Transverse colon (tissue), 4 donors: Measurements from ENCODE around the gene C19orf85.

Experiments
- CTCF ChIP-seq, 5 experiments: fragments of 200-600 bp in 3 of 5; fragments of 450-650 bp in 2 of 5; sonication (generic) in 3 of 5; IDR thresholded peaks; 1 replicate in 2 of 5; 2 replicates in 3 of 5; pipeline ENCODE4 v1.5.1; 2016 to 2017; ENCODE audit warnings: antibody characterized with exemption in 5 of 5, inconsistent platforms in 3 of 5, mild to moderate bottlenecking in 2 of 5, moderate library complexity in 1 of 5
- EP300 ChIP-seq: sonication (generic); formaldehyde crosslinking; IDR thresholded peaks from one replicate; pipeline ENCODE4 v1.6.1; 2017; ENCODE audit warnings: antibody characterized with exemption, low read depth
- POLR2A ChIP-seq: fragments of 450-650 bp; IDR thresholded peaks from one replicate; pipeline ENCODE4 v1.6.1; 2016; ENCODE audit warnings: antibody characterized with exemption, mild to moderate bottlenecking, moderate library complexity
- POLR2AphosphoS5 ChIP-seq, 3 donors: sonication (generic); formaldehyde crosslinking; IDR thresholded peaks; one replicate each; pipeline ENCODE4 v1.6.1; 2016; ENCODE audit warnings: antibody characterized with exemption in 3 of 3

- TF ChIP-seq CTCF (IDR thresholded peaks at IDR 0.05) (peak in 2 of 5 experiments; percentile 19 to 41), POLR2A (no peak), POLR2AphosphoS5 (IDR thresholded peaks at IDR 0.05) (no peak), EP300 (no peak)
These were observed 3.5 kb upstream of the C19orf85 start for GRCh38 chr19:55468054-55468393.
